K562 (cell line): ENCODE measurements around the gene SEPHS2. TPM values are rescaled to one million over a fixed set of nuclear protein-coding genes. Genes with fewer than 3 reads are reported as not detected.
A peak's percentile ranks its signal among the peaks of the same experiment; 100 is the strongest.
"Not testable (repeated sequence)": the region's sequence is repeated elsewhere in the genome, so short reads cannot be mapped to it uniquely, and the experiment has no call there.

ENCODE experiments used
- ATAC-seq: fragments of 200-7000 bp; cut with Tn5 transposase; 3 replicates; pipeline ENCODE4 v1.9.1; 2020; ENCODE audit warnings: moderate library complexity
- BruUV-seq: library from RNA; stranded (reverse); fragments of 400-500 nt; replicated peaks from 2 replicates; lab custom pipeline; 2021; lab: Mats Ljungman, UMichigan
- CTCF ChIA-PET: fragments of 300-600 bp; formaldehyde crosslinking; extraction: SDS; loops from one replicate; lab custom pipeline; 2021; ENCODE audit warnings: low intra/inter-chr PET ratio; lab: Yijun Ruan, JAX
- POLR2A ChIA-PET: fragments of 300-600, 350-650 bp; sonication (Branson Sonifier 250); formaldehyde crosslinking; extraction: SDS; loops from one replicate; lab custom pipeline; 2021; ENCODE audit warnings: antibody characterized with exemption, inconsistent platforms; lab: Yijun Ruan, JAX
- DNase-seq, 4 experiments: peaks; one replicate each; pipeline versions ENCODE4 v3.0.0 to v3.0.0-alpha.2; 2011 to 2018; ENCODE audit warnings: low spot score in 3 of 4, mixed read lengths in 3 of 4; ENCODE audit errors: extremely low read depth in 1 of 4
- FAIRE-seq: peaks from 2 replicates; lab custom pipeline; 2011; peaks lifted over from hg19 to GRCh38; lab: Jason Lieb, UNC
- H2AFZ ChIP-seq: 2 replicates; pipeline ENCODE4 v1.6.0; 2011; ENCODE audit warnings: low read depth, low read length, control low read depth, inconsistent platforms
- H3K27ac ChIP-seq: fragments of 200-600 bp; 3 replicates; pipeline ENCODE4 v1.8.0; 2011; ENCODE audit warnings: low read depth, mild to moderate bottlenecking, control low read depth, inconsistent platforms, low read length, moderate library complexity, mixed read lengths; ENCODE audit errors: extremely low read depth
- H3K27me3 ChIP-seq, 2 experiments: fragments of 300-600 bp in 1 of 2; 2 replicates in 1 of 2; 3 replicates in 1 of 2; pipeline versions ENCODE4 v1.6.0 to v1.8.0; 2011; ENCODE audit warnings: inconsistent platforms in 2 of 2, low read length in 2 of 2, mild to moderate bottlenecking in 1 of 2, mixed read lengths in 1 of 2, moderate library complexity in 1 of 2; ENCODE audit not compliant: control insufficient read depth in 2 of 2, insufficient read depth in 2 of 2
- H3K36me3 ChIP-seq: fragments of 300-600 bp; 3 replicates; pipeline ENCODE4 v1.8.0; 2011; ENCODE audit warnings: mild to moderate bottlenecking, low read length, inconsistent platforms; ENCODE audit not compliant: control insufficient read depth, insufficient read depth
- H3K4me1 ChIP-seq, 2 experiments: fragments of 200-600 bp in 1 of 2; replicated peaks in 1 of 2; 2 replicates in 1 of 2; 3 replicates in 1 of 2; pipeline versions ENCODE4 v1.5.1 to v1.8.0; 2011; ENCODE audit warnings: inconsistent platforms in 2 of 2, low read length in 2 of 2, mild to moderate bottlenecking in 1 of 2, mixed read lengths in 1 of 2, moderate library complexity in 1 of 2; ENCODE audit not compliant: control insufficient read depth in 2 of 2, insufficient read depth in 2 of 2
- H3K4me2 ChIP-seq: 2 replicates; pipeline ENCODE4 v1.6.1; 2011; ENCODE audit warnings: low read length, control low read depth, inconsistent platforms, mixed read lengths; ENCODE audit not compliant: insufficient read depth
- H3K4me3 ChIP-seq: fragments of 200-600 bp; sonication (generic), shearing (Covaris generic); 2 replicates; pipeline ENCODE4 v1.5.1; 2016; ENCODE audit warnings: control low read depth, inconsistent platforms
- H3K79me2 ChIP-seq: fragments of 200-600 bp; 3 replicates; pipeline ENCODE4 v1.8.0; 2011; ENCODE audit warnings: low read length, inconsistent platforms; ENCODE audit not compliant: control insufficient read depth, insufficient read depth
- H3K9ac ChIP-seq, 2 experiments: 2 replicates each; pipeline versions ENCODE4 v1.6.0 to v1.6.1; 2011; ENCODE audit warnings: low read depth in 2 of 2, low read length in 2 of 2, control low read depth in 1 of 2, inconsistent platforms in 1 of 2, mild to moderate bottlenecking in 1 of 2, mixed read lengths in 1 of 2; ENCODE audit not compliant: insufficient read depth in 1 of 2
- H3K9me1 ChIP-seq: one replicate; pipeline ENCODE4 v1.6.0; 2011; ENCODE audit warnings: inconsistent platforms, mild to moderate bottlenecking, low read length, moderate library complexity; ENCODE audit not compliant: control insufficient read depth, insufficient read depth
- H3K9me3 ChIP-seq: replicated peaks from 2 replicates; pipeline ENCODE4 v1.5.1; 2011; ENCODE audit warnings: low read depth, low read length, inconsistent platforms; ENCODE audit not compliant: control insufficient read depth, insufficient read depth
- H4K20me1 ChIP-seq: replicated peaks from 2 replicates; pipeline ENCODE4 v1.6.1; 2011; ENCODE audit warnings: low read length, inconsistent platforms, mixed read lengths; ENCODE audit not compliant: control insufficient read depth, insufficient read depth
- ARID1B ChIP-seq: fragments of 450-650 bp; IDR thresholded peaks from 2 replicates; pipeline ENCODE4 v1.6.1; 2016; ENCODE audit warnings: antibody characterized with exemption, mild to moderate bottlenecking, inconsistent platforms
- ATF7 ChIP-seq: fragments of 450-650 bp; IDR thresholded peaks from 2 replicates; pipeline ENCODE4 v1.7.1; 2014; ENCODE audit warnings: mild to moderate bottlenecking, moderate library complexity
- CBFA2T2 ChIP-seq: fragments of 450-650 bp; conservative IDR thresholded peaks from 2 replicates; pipeline ENCODE4 v1.6.1; 2017; ENCODE audit warnings: mild to moderate bottlenecking
- CBFA2T3 ChIP-seq: fragments of 450-650 bp; IDR thresholded peaks from 2 replicates; pipeline ENCODE4 v1.6.1; 2017
- DPF2 ChIP-seq: fragments of 450-650 bp; IDR thresholded peaks from 2 replicates; pipeline ENCODE4 v1.6.1; 2016
- GATAD2A ChIP-seq: fragments of 450-650 bp; IDR thresholded peaks from 2 replicates; pipeline ENCODE4 v1.6.1; 2017
- NCOR1 ChIP-seq: fragments of 450-650 bp; IDR thresholded peaks from 2 replicates; pipeline ENCODE4 v1.6.1; 2016; ENCODE audit warnings: mild to moderate bottlenecking, moderate library complexity
- SMAD4 ChIP-seq: fragments of 250-450 bp; sonication (Bioruptor Pico); conservative IDR thresholded peaks from 2 replicates; pipeline ENCODE4 v1.8.0; 2021; ENCODE audit warnings: inconsistent platforms, mild to moderate bottlenecking, moderate library complexity
- SMARCA4 ChIP-seq: fragments of 450-650 bp; IDR thresholded peaks from 2 replicates; pipeline ENCODE4 v1.6.1; 2016
- SMARCE1 ChIP-seq: fragments of 450-650 bp; IDR thresholded peaks from 2 replicates; pipeline ENCODE4 v1.7.1; 2016; ENCODE audit warnings: mild to moderate bottlenecking
- SOX6 ChIP-seq: fragments of 450-650 bp; IDR thresholded peaks from 2 replicates; pipeline ENCODE4 v1.6.1; 2014; ENCODE audit warnings: mild to moderate bottlenecking
- TAL1 ChIP-seq: fragments of 450-650 bp; IDR thresholded peaks from 2 replicates; pipeline ENCODE4 v1.6.1; 2016; ENCODE audit warnings: mild to moderate bottlenecking
- TCF3 ChIP-seq: sonication (generic); formaldehyde crosslinking; IDR thresholded peaks from 2 replicates; pipeline ENCODE4 v1.4.0; 2020; ENCODE audit warnings: mild to moderate bottlenecking, missing genetic modification reagents
- ZFX ChIP-seq: sonication (generic); formaldehyde crosslinking; IDR thresholded peaks from 2 replicates; pipeline ENCODE4 v1.8.0; 2022; ENCODE audit warnings: mild to moderate bottlenecking, missing genetic modification reagents, moderate library complexity
- WGBS: fragments of 100-300 bp; shearing (Covaris generic); methylation state at CpG from one replicate; pipeline ENCODE4 v1.1.6; 2016; ENCODE audit warnings: low coverage, mixed read lengths; ENCODE audit not compliant: insufficient coverage; ENCODE audit errors: missing lambda C conversion rate; 5-methylcytosine and 5-hydroxymethylcytosine counted together
- in situ Hi-C: fragments of 300-500 bp; cut with MboI; formaldehyde crosslinking; loops from 4 replicates; pipeline ENCODE4 v1.15.0; 2018; ENCODE audit warnings: inconsistent platforms, mixed read lengths
- intact Hi-C: fragments of 100-400 bp; cut with micrococcal nuclease; formaldehyde crosslinking; loops from 2 replicates; pipeline ENCODE4 v1.14.2; 2022
- polyA plus RNA-seq, 8 experiments: library from polyadenylated mRNA; depleted of rRNA in 4 of 8; stranded (reverse) in 5 of 8; unstranded in 3 of 8; fragments of >200 nt; fragmentation: Nextera tagmentation in 2 of 8; fragmentation: Illumina TruSeq in 1 of 8; extraction: Ambion mirVana in 2 of 8; extraction: Trizol in 1 of 8; gene quantifications; 2 replicates each; pipeline versions ENCODE4 v1.2.1 to v1.2.3, GENCODE V29; 2011 to 2014; ENCODE audit warnings: inconsistent platforms in 1 of 8, missing spikeins in 1 of 8
- total RNA-seq, 7 experiments: library from RNA; depleted of rRNA in 6 of 7; stranded (reverse); fragments of >200 nt in 6 of 7; fragmentation: Illumina TruSeq in 2 of 7; extraction: Trizol in 2 of 7; gene quantifications; 2 replicates each; pipeline versions ENCODE4 v1.2.1 to v1.2.3, GENCODE V29; 2011 to 2021; ENCODE audit warnings: low replicate concordance in 1 of 7

SEPHS2 gene
- total and polyA plus RNA-seq, 9 of the 15 experiments (the other 6 are each of a cell fraction or from before 2014, with no cell fraction given) = 20.9 to 90.6 (median 43.4) TPM

- in situ Hi-C loops, H3K4me2 ChIP-seq: not testable (repeated sequence)
These were observed 7.3 kb upstream of the SEPHS2 start for GRCh38 chr16:30452709-30453580.

More at GRCh38 chr16:30452709-30453580, 7.3 kb upstream of the SEPHS2 start:
- CTCF ChIA-PET, BruUV-seq, H3K36me3 ChIP-seq, H3K27ac ChIP-seq, DNase-seq, H3K9me1 ChIP-seq, H3K4me3 ChIP-seq, ATAC-seq, H3K9me3 ChIP-seq, H3K79me2 ChIP-seq, FAIRE-seq, H3K27me3 ChIP-seq, H4K20me1 ChIP-seq, H3K4me1 ChIP-seq, intact Hi-C loops: not testable (repeated sequence)
- 21% methylated on average over 20 of the region's 20 CpGs for WGBS
- POLR2A ChIA-PET = interaction anchor here (0.6 to 1.1 kb wide), 4 partner anchors 50 to 352 kb away, joined by 3 to 4 read pairs (median 4); partner anchors contain the start of gene ZNF764
- TF ChIP-seq TAL1 (peak; percentile 48), ARID1B (peak; percentile 67), SOX6 (0 out of 2 replicates have a peak, but pooled peaks have one; percentile 24), CBFA2T3 (peak; percentile 36), SMARCA4 (peak; percentile 39; the same call in 1 of the 2 replicates), CBFA2T2 (0 out of 2 replicates have a peak, but pooled peaks have one; percentile 7), ZFX (CRISPR knock-in tag) (peak; percentile 23; the same call in 1 of the 2 replicates), TCF3 (CRISPR knock-in tag) (0 out of 2 replicates have a peak, but pooled peaks have one; percentile 11), DPF2 (0 out of 2 replicates have a peak, but pooled peaks have one; percentile 28), SMARCE1 (peak; percentile 59; the same call in 1 of the 2 replicates), NCOR1 (0 out of 2 replicates have a peak, but pooled peaks have one; percentile 18), ATF7 (0 out of 2 replicates have a peak, but pooled peaks have one; percentile 22), SMAD4 (CRISPR knock-in tag) (0 out of 2 replicates have a peak, but pooled peaks have one; percentile 20), GATAD2A (0 out of 2 replicates have a peak, but pooled peaks have one; percentile 28)
- H2AFZ ChIP-seq = peak overlapping the region; percentile 68
- peak overlapping the region in 1 of 2 experiments; percentile 58; a peak in 1 of 4 replicates for H3K9ac ChIP-seq
